H7 (cell line): ENCODE data around the gene C4orf33. TPM values are rescaled to one million over a fixed set of nuclear protein-coding genes. Genes with fewer than 3 reads are reported as not detected.
A peak's percentile ranks its signal among the peaks of the same experiment; 100 is the strongest.
"Not testable (repeated sequence)": the region's sequence is repeated elsewhere in the genome, so short reads cannot be mapped to it uniquely, and the experiment has no call there.

Experiments
- DNase-seq: peaks from one replicate; pipeline ENCODE4 v3.0.0; 2012
- H3K27me3 ChIP-seq: 2 replicates; pipeline ENCODE4 v1.6.0; 2011; ENCODE audit warnings: mild to moderate bottlenecking, low read length; ENCODE audit not compliant: control insufficient read depth, insufficient read depth
- H3K36me3 ChIP-seq: replicated peaks from 2 replicates; pipeline ENCODE4 v1.5.1; 2011; ENCODE audit warnings: low read length; ENCODE audit not compliant: control insufficient read depth, insufficient read depth
- H3K4me3 ChIP-seq: 2 replicates; pipeline ENCODE4 v1.5.1; 2011; ENCODE audit warnings: low read depth, mild to moderate bottlenecking, control low read depth, low read length, moderate library complexity; ENCODE audit not compliant: insufficient read depth
- total RNA-seq: library from RNA; depleted of rRNA; stranded (reverse); fragments of >200 nt; shearing (Covaris generic); gene quantifications from 2 replicates; pipeline ENCODE4 v1.2.3, GENCODE V29; 2014; rRNA removed

Gene C4orf33
- total RNA-seq = 6.4 and 8.9 TPM in 2 replicates

- Histone ChIP-seq H3K27me3 (no peaks in the 10 kb centered on the region), H3K36me3 (no peaks in the 10 kb centered on the region), H3K4me3 (peak within 1 kb of the TSS; percentile 63)
- DNase-seq = peak; percentile 61
These were observed at the start of gene C4orf33 for GRCh38 chr4:129095811-129096454. C4orf33 (plus strand) TSS chr4:129096152; CDS start chr4:129102611, 6,459 bp downstream.

GRCh38 chr4:129059028-129059427, 36.9 kb upstream of the C4orf33 start:
- no peak overlapping the region for H3K4me3 ChIP-seq
- H3K27me3 ChIP-seq = no peaks in the 10 kb centered on the region
- H3K36me3 ChIP-seq = no peaks in the 10 kb centered on the region
- no peak for DNase-seq

- no peak for DNase-seq
- no peak overlapping the region for H3K4me3 ChIP-seq
- H3K27me3 ChIP-seq = no peaks in the 10 kb centered on the region
- H3K36me3 ChIP-seq = no peaks in the 10 kb centered on the region
These were observed 33.4 kb upstream of the C4orf33 start for GRCh38 chr4:129062580-129062979.

GRCh38 chr4:129063640-129064039, 32.3 kb upstream of the C4orf33 start:
- no peak overlapping the region for H3K4me3 ChIP-seq
- DNase-seq = no peak
- H3K36me3 ChIP-seq = no peaks in the 10 kb centered on the region
- H3K27me3 ChIP-seq = no peaks in the 10 kb centered on the region

GRCh38 chr4:129064717-129065116, 31.2 kb upstream of the C4orf33 start:
- Histone ChIP-seq H3K36me3 (no peaks in the 10 kb centered on the region), H3K4me3 (no peak overlapping the region), H3K27me3 (no peaks in the 10 kb centered on the region)
- DNase-seq = no peak

- not testable (repeated sequence) for H3K27me3 ChIP-seq, DNase-seq, H3K36me3 ChIP-seq, H3K4me3 ChIP-seq
These were observed 26.4 kb upstream of the C4orf33 start for GRCh38 chr4:129069537-129069936.

GRCh38 chr4:129077326-129077725, 18.6 kb upstream of the C4orf33 start:
- Histone ChIP-seq H3K36me3 (peaks cover 7% of the 10 kb centered on the region), H3K4me3 (no peak overlapping the region), H3K27me3 (no peaks in the 10 kb centered on the region)
- DNase-seq = no peak

- Histone ChIP-seq H3K36me3 (peaks cover 7% of the 10 kb centered on the region), H3K4me3 (no peak overlapping the region), H3K27me3 (no peaks in the 10 kb centered on the region)
- DNase-seq = no peak
These were observed 15.8 kb upstream of the C4orf33 start for GRCh38 chr4:129080129-129080528.

GRCh38 chr4:129082302-129082701, 13.7 kb upstream of the C4orf33 start:
- Histone ChIP-seq H3K27me3 (no peaks in the 10 kb centered on the region), H3K4me3 (no peak overlapping the region), H3K36me3 (peaks cover 7% of the 10 kb centered on the region)
- DNase-seq = no peak

GRCh38 chr4:129085472-129085871, 10.5 kb upstream of the C4orf33 start:
- H3K27me3 ChIP-seq = no peaks in the 10 kb centered on the region
- H3K4me3 ChIP-seq = no peak overlapping the region
- peaks cover 2% of the 10 kb centered on the region for H3K36me3 ChIP-seq
- DNase-seq = no peak

GRCh38 chr4:129087516-129087915, 8.4 kb upstream of the C4orf33 start:
- no peak for DNase-seq
- Histone ChIP-seq H3K36me3 (no peaks in the 10 kb centered on the region), H3K27me3 (no peaks in the 10 kb centered on the region), H3K4me3 (no peak overlapping the region)

GRCh38 chr4:129092631-129093190, 3.2 kb upstream of the C4orf33 start:
- Histone ChIP-seq H3K27me3 (no peaks in the 10 kb centered on the region), H3K4me3 (peak overlapping the region; percentile 85), H3K36me3 (no peaks in the 10 kb centered on the region)
- DNase-seq = no peak

- peak; percentile 87 for DNase-seq
- peak within 1 kb of the TSS; percentile 85 for H3K4me3 ChIP-seq
- H3K27me3 ChIP-seq = no peaks in the 10 kb centered on the region
- H3K36me3 ChIP-seq = no peaks in the 10 kb centered on the region
These were observed 2.6 kb upstream of the C4orf33 start, which contains the start of gene SCLT1 for GRCh38 chr4:129093191-129093920. SCLT1 (minus strand) TSS chr4:129093539; CDS start chr4:129093103, 436 bp downstream.

GRCh38 chr4:129094347-129094746, 1.6 kb upstream of the C4orf33 start:
- no peaks in the 10 kb centered on the region for H3K36me3 ChIP-seq
- H3K4me3 ChIP-seq = no peak overlapping the region
- DNase-seq = no peak
- no peaks in the 10 kb centered on the region for H3K27me3 ChIP-seq

- Histone ChIP-seq H3K36me3 (no peaks in the 10 kb centered on the region), H3K4me3 (no peak overlapping the region), H3K27me3 (no peaks in the 10 kb centered on the region)
- DNase-seq = no peak
These were observed 2.6 kb downstream of the C4orf33 start for GRCh38 chr4:129098531-129099001.
